Activated naive CD8-positive, alpha-beta T cell (primary cell): ENCODE data around the gene G6PC3.

Experiments used
- H3K27ac Mint-ChIP-seq: one replicate; pipeline ENCODE4 v1.8.0; 2021; ENCODE audit warnings: mixed read lengths
- H3K27me3 Mint-ChIP-seq: one replicate; pipeline ENCODE4 v1.8.0; 2021; ENCODE audit warnings: mixed read lengths
- H3K36me3 Mint-ChIP-seq: one replicate; pipeline ENCODE4 v1.8.0; 2021; ENCODE audit warnings: mixed read lengths
- H3K4me1 Mint-ChIP-seq: one replicate; pipeline ENCODE4 v1.8.0; 2021; ENCODE audit warnings: low read depth, mixed read lengths
- H3K4me3 Mint-ChIP-seq: one replicate; pipeline ENCODE4 v1.8.0; 2021; ENCODE audit warnings: mild to moderate bottlenecking, mixed read lengths
- H3K9me3 Mint-ChIP-seq: one replicate; pipeline ENCODE4 v1.8.0; 2021; ENCODE audit warnings: low read depth, mixed read lengths

The G6PC3 gene

DNA sequence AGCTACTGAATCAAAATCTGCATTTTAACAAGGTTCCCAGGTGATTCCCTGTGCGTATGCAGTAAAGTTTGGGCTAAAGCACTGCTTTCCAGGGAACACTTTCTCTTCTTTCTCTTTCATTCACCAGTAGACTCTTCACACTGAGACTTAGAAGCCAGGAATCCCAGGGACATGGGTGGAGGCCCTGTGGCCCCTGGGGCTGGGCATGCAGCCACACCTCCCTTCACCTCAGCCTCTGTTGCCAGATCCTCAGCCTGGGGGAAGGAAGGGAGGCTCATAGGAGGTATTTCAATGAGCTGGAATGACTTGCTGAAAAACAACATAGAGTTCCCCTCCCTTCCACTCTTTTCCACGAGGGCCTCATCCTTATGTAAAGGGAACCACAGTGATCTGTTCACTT lies 1.2 kb downstream of the G6PC3 start:
- Mint-ChIP-seq H3K27ac (peak overlapping the region; percentile 97), H3K27me3 (no peaks in the 10 kb centered on the region), H3K4me3 (peak overlapping the region; percentile 96), H3K4me1 (peaks cover 31% of the 10 kb centered on the region), H3K36me3 (no peaks in the 10 kb centered on the region), H3K9me3 (no peaks in the 10 kb centered on the region)

DNA sequence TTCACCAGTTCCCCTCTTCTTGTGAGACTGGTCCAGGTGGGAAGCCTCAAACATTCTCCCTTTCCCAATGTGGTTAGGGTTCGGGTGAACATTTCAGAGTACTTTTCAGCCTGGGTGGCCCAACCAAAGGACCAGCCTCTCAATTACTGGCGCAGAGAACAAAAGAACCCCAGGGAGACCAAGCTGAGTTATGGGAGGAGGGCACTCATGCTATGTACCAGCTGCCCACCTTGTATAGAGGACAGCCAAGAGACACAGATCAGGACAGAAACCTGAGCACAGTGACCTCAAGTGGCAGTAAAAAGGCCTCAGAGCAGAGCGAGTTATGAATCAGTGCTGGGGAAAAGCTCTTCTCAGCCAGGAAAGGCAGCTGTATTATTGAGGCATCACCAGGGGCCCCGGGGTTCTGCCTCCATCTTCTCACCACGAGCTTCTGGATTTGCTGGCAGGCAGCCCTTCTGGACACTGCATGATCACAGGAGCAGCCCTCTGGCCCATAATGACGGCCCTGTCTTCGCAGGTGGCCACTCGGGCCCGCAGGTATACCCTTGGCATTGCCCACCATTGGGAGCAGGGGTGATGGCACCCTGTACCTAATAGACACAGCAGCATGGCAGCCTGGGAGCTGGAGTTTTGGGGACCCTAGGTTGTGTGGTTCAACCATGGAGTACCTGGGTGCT lies 3.8 kb downstream of the G6PC3 start:
- Mint-ChIP-seq H3K27ac (peak overlapping the region; percentile 46), H3K36me3 (no peaks in the 10 kb centered on the region), H3K9me3 (no peaks in the 10 kb centered on the region), H3K4me1 (peaks cover 21% of the 10 kb centered on the region), H3K27me3 (no peaks in the 10 kb centered on the region), H3K4me3 (no peak overlapping the region)

DNA sequence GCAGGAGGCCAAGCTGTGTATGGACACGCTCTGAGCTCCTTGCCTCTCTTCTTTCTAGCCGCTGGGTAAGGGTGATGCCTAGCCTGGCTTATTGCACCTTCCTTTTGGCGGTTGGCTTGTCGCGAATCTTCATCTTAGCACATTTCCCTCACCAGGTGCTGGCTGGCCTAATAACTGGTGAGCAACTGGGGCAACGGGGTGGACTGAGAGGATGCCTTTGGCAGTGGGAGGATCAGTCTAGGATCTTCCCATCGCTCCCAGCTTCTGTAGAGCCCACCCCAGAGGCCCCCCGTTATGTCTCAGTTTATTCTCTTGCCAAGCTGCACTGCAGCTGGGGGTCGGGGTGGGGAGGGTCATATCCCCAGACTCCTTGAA lies 4.4 kb downstream of the G6PC3 start:
- Mint-ChIP-seq H3K9me3 (no peaks in the 10 kb centered on the region), H3K36me3 (no peaks in the 10 kb centered on the region), H3K27me3 (no peaks in the 10 kb centered on the region), H3K4me1 (peaks cover 20% of the 10 kb centered on the region), H3K4me3 (no peak overlapping the region), H3K27ac (no peak overlapping the region)

DNA sequence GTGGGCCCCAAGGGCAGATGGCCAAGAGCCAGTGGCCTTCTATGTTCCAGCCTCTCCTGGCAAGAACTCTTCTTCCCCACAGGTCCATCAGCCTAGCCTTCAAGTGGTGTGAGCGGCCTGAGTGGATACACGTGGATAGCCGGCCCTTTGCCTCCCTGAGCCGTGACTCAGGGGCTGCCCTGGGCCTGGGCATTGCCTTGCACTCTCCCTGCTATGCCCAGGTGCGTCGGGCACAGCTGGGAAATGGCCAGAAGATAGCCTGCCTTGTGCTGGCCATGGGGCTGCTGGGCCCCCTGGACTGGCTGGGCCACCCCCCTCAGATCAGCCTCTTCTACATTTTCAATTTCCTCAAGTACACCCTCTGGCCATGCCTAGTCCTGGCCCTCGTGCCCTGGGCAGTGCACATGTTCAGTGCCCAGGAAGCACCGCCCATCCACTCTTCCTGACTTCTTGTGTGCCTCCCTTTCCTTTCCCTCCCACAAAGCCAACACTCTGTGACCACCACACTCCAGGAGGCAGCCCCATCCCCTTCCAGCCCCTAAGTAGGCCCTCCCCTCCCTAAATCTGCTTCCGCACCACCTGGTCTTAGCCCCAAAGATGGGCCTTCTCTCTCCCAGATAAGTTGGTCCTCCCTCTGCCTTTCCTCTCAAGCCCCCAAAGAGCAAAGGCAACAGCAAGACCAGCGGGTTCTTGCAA lies 5.2 kb downstream of the G6PC3 start:
- Mint-ChIP-seq H3K4me1 (peaks cover 17% of the 10 kb centered on the region), H3K27ac (peak overlapping the region; percentile 28), H3K36me3 (no peaks in the 10 kb centered on the region), H3K9me3 (no peaks in the 10 kb centered on the region), H3K4me3 (no peak overlapping the region), H3K27me3 (no peaks in the 10 kb centered on the region)

DNA sequence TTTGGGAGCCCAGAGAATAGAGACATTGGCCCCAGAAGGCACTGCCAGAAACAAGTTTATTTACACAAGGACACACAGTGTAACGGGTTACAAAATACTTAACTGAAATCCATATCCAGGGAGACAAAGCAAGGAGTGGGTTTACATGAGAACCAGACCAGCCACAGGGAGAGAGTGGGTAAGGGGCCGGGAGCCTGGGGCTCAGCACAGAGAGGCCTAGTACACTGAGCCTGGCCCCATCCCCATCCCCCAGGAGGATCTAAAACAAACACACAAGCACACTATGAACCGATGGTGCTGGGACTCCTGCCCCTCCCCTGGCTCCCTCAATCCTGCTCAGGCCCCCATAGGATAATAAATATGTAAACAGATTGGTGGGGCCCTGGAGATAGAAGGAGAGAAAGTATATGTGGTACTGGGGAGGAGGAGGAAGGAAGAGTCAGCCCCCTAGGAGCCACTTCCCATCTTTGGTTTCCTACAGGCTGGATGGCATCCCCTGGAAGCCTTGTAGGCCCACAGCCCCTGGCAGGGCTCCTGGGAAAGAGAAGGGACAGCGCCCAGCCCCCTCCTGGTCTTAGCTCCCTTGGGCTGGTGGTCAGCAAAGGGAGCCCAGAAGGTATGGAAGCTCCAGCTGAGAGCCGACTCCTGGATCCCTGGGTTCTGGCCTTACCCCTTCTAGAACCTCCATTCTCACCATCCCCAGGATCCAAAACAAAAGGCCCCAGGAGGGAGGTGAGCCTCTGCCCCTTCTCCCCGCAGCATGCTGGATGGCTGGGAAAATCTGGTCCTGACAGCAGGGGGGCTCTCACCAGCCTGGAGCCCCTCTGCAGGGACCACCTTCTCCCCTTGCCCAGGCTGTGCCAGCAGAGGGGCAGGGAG lies 6.4 kb downstream of the G6PC3 start:
- no peaks in the 10 kb centered on the region for H3K9me3 Mint-ChIP-seq
- peak overlapping the region; percentile 54 for H3K27ac Mint-ChIP-seq
- no peaks in the 10 kb centered on the region for H3K36me3 Mint-ChIP-seq
- no peaks in the 10 kb centered on the region for H3K27me3 Mint-ChIP-seq
- H3K4me1 Mint-ChIP-seq, result peaks cover 5% of the 10 kb centered on the region
- no peak overlapping the region for H3K4me3 Mint-ChIP-seq

DNA sequence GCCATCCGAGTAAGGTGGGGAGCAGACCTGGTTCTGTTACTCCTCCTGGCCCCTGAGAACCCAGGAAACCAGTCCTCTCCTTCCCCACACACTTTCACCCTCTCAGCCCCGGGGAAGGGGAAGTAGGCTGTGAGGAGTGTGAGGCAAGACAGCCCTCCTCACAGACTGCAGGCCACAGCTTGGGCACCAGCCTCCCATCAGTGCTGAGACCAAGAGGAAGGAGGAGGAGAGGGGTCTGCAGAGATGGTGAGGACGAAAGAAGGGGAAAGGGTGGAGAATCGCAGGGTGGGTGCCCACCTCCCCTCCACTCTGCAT lies 7.0 kb downstream of the G6PC3 start:
- Mint-ChIP-seq H3K36me3 (no peaks in the 10 kb centered on the region), H3K4me3 (no peak overlapping the region), H3K9me3 (no peaks in the 10 kb centered on the region), H3K4me1 (peaks cover 3% of the 10 kb centered on the region), H3K27ac (no peak overlapping the region), H3K27me3 (no peaks in the 10 kb centered on the region)

DNA sequence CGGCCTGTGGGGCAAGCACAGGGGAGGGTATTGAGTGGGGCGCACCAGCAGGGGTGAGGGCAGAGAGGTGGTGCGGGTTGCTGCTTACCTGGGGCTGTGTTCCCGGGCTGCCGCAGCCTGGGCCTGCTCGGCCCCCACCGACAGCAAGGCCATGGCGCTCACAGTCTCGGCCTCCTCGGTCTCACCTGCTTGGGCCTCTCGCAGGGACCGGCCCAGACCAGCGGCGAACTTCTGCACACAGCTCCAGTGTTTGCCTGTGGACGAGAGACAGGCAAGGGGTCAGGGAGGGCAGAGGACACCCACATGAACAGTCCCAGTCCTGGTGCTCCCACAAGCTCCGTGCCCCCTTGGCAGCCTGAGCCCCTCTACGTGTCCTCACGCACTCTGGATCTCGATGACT lies 7.9 kb downstream of the G6PC3 start:
- Mint-ChIP-seq H3K9me3 (no peaks in the 10 kb centered on the region), H3K36me3 (no peaks in the 10 kb centered on the region), H3K27ac (no peak overlapping the region), H3K4me3 (no peak overlapping the region), H3K4me1 (no peaks in the 10 kb centered on the region), H3K27me3 (no peaks in the 10 kb centered on the region)

DNA sequence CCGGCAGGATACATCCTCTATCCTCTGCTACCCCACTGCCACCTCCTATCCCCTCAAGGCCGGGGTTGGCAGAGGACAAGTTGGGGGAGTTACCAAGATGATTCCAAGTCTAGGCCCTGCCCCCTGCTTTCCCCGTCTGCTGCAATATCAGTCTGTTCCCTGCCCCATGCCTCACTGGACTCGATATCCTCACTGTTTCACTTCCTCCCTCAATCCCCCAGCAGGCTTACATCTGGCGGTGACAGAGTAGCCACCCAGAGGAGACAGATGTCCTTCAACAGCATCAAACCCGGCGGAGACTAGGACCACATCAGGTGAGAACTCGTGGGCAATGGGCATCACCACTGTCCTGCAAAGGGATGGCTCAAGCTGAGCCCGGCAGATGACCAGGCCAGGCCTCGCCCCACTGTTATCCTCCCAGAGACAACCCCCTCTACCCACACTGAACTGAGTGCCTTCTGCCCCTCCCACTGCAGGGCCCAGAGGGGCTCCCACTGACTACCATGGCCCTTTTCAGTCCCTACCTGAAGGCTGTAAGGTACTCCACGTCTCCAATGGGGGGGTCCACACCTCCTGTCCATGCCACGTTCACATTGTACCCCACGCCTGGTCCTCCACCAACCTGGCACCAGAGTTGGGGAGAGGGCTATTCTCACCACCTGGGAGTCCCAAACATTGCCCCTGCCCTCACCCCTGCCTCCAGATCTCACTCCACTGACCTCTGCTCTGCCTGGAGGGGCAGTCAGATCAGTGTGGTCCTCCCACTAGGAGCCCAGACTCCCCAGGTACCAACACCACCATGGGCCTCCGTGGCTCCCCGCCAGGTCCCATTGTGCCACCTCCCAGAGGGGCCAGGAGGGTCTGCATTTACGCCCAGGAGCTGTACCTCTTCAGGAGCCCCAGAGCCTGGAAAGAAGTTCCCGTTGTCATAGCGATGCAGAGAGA lies 9.6 kb downstream of the G6PC3 start:
- H3K4me1 Mint-ChIP-seq, result no peaks in the 10 kb centered on the region
- no peaks in the 10 kb centered on the region for H3K36me3 Mint-ChIP-seq
- no peak overlapping the region for H3K27ac Mint-ChIP-seq
- no peaks in the 10 kb centered on the region for H3K9me3 Mint-ChIP-seq
- H3K27me3 Mint-ChIP-seq, result no peaks in the 10 kb centered on the region
- no peak overlapping the region for H3K4me3 Mint-ChIP-seq

DNA sequence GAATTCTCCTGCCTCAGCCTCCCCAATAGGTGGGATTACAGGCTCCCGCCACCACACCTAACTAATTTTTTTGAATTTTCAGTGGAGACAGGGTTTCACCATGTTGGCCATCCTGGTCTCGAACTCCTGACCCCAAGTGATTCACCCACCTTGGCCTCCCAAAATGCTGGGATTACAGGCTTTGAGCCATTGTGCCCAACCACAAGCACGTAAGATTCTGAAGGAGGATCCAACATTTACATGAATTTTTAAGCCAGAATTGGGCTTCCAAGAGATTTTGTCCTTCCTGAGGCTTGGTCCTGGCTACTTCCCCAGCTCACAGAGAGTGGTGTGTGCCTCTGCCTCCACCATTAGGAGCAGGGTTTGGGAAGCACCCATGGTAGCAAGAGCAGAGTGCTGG lies 11.1 kb downstream of the G6PC3 start:
- H3K27ac Mint-ChIP-seq, result no peak overlapping the region
- no peaks in the 10 kb centered on the region for H3K36me3 Mint-ChIP-seq
- H3K27me3 Mint-ChIP-seq, result no peaks in the 10 kb centered on the region
- no peaks in the 10 kb centered on the region for H3K9me3 Mint-ChIP-seq
- peaks cover 3% of the 10 kb centered on the region for H3K4me1 Mint-ChIP-seq
- H3K4me3 Mint-ChIP-seq, result no peak overlapping the region

DNA sequence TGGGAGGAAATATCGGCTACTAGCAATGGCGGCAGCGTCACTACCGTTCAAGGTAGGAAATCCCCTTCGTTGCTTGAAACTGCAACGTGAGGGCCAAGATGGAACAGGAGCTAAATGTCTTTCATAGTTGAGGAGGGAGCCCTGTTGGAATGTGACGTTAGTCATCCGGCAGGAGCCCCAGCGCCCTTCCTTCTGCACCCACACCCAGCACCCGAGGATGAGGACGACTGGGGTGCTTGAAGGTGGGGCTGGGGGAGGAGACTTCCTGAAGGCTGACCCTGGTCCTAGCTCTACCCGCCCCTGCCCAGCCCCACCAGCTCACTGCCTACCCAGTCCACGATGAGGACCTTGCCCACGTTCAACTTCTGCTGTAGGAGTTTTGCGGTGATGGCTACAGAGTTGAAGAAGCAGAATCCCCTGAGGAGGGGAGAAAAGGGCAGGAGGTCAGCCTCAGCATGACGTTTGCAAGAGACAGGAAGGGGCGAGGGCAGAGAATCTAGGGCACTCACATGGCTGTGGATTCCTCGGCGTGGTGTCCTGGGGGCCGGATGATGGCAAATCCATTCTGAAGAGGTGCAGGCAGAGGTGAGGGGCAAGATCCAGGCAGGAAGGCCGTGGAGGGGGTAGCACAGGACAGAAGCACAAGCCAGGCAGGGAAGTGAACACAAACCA lies 11.9 kb downstream of the G6PC3 start:
- Mint-ChIP-seq H3K27me3 (no peaks in the 10 kb centered on the region), H3K36me3 (no peaks in the 10 kb centered on the region), H3K9me3 (no peaks in the 10 kb centered on the region), H3K27ac (no peak overlapping the region), H3K4me1 (peaks cover 7% of the 10 kb centered on the region), H3K4me3 (no peak overlapping the region)

DNA sequence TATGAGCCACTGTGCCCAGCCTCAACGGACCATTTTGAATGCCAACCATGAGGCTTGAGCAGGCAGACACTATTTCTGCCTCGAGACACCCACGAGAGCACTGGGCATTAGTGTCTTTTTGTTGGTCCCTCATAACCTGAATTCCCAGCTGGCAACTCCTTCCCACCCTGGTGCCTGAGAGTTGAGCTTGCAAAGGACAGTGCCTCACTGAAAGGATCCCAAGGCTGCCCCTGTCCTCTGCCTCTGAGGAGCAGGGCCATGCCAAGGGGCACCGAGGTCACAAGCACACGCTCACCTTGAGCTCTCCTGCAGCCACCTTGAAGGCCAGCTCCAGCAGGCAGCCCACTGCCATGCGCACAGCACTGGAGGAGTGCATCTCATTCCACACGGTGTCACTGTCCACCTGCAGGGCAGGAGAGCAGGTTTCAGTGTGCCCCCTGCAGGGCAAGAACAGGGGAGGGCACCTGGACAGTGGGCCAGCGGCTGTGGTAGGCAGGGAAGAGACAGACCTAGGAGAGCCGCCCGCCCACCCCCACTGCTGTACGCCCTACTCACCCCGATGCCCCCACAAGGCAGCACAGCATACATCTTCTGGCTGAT lies 12.8 kb downstream of the G6PC3 start:
- no peak overlapping the region for H3K4me3 Mint-ChIP-seq
- H3K27ac Mint-ChIP-seq, result no peak overlapping the region
- H3K9me3 Mint-ChIP-seq, result no peaks in the 10 kb centered on the region
- H3K27me3 Mint-ChIP-seq, result no peaks in the 10 kb centered on the region
- H3K4me1 Mint-ChIP-seq, result peaks cover 11% of the 10 kb centered on the region
- H3K36me3 Mint-ChIP-seq, result no peaks in the 10 kb centered on the region

DNA sequence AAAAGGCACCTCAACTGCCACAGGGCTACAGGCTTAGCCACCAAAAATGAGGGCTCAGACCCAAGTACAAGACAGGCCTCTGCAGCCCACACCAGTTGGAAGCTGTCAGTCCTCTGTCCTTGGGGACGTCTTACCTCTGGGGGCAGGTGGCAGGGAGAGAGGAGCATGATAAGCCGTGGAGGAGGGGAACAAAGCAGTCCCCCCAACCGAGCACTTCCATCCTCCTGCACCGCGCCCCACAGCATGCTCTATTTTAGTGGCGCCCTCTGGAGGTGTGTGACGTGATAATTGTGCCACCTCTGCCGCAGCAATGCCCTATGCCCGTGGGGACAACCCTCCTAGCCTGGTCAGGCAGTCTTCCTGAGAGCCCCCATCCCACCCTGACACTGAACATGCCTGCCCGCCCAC lies 13.6 kb downstream of the G6PC3 start:
- Mint-ChIP-seq H3K4me1 (peaks cover 14% of the 10 kb centered on the region), H3K36me3 (peaks cover 2% of the 10 kb centered on the region), H3K9me3 (no peaks in the 10 kb centered on the region), H3K4me3 (no peak overlapping the region), H3K27ac (no peak overlapping the region), H3K27me3 (no peaks in the 10 kb centered on the region)

DNA sequence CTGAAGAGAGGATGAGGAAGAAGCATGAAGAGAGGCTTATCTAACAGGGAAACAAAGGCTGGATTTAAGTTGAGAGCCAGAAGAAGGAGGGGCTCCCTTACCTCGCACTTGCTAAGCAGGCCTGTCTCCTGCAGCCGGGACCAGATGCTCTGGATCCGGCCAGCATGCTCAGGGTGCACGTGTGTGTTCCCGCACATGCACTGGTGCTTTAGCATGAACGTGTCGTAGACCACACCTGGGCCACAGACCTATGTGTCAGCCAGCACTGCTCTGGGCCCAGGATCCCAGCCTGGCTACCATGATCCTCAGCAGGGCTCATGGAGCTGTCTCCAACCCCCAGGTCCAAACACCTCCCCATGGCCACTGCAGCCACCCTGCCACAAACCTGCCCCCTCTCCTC lies 14.4 kb downstream of the G6PC3 start:
- Mint-ChIP-seq H3K36me3 (peaks cover 2% of the 10 kb centered on the region), H3K9me3 (no peaks in the 10 kb centered on the region), H3K27ac (no peak overlapping the region), H3K4me1 (peaks cover 14% of the 10 kb centered on the region), H3K27me3 (no peaks in the 10 kb centered on the region), H3K4me3 (no peak overlapping the region)

DNA sequence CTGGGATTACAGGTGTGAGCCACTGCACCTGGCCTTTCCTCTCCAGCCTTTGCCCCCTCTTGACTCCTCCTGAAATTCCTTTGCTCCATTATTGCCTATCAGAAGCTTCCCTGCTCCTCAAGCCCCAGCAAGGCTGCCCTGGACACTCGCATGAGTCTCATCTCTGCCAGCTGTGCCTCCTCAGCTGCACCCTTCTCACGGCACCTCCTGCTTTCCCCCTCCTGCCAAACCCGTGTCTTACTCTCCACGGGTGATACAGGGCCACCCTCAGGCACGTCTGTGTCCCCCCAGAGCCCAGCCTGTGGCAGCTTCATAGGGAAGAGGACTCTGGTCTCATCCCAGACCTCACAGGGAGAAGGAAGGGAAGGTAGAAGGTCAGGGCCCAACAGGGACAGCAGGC lies 15.4 kb downstream of the G6PC3 start:
- peaks cover 14% of the 10 kb centered on the region for H3K4me1 Mint-ChIP-seq

More for the DNA sequence above, 15.4 kb downstream of the G6PC3 start:
- Mint-ChIP-seq H3K9me3 (no peaks in the 10 kb centered on the region), H3K27ac (peak overlapping the region; percentile 46), H3K27me3 (no peaks in the 10 kb centered on the region), H3K4me3 (no peak overlapping the region), H3K36me3 (peaks cover 2% of the 10 kb centered on the region)
